ENCODE data around the gene MCFD2.

MCFD2 gene

GRCh38 chr2:46915281-46915810 lies at the start of gene MCFD2:
Gene MCFD2, minus strand, starts transcription at chr2:46915806. Its CDS starts 6,635 bp downstream, at chr2:46909171.
- no peak for FAIRE-seq

- FAIRE-seq, result no peak
Observed at GRCh38 chr2:46964835-46965560, 49.4 kb upstream of the MCFD2 start.

GRCh38 chr2:46963941-46964673 lies 48.5 kb upstream of the MCFD2 start:
- no peak for FAIRE-seq

- no peak for FAIRE-seq
Observed at GRCh38 chr2:46963210-46963609, 47.6 kb upstream of the MCFD2 start.

- FAIRE-seq, result no peak
Observed at GRCh38 chr2:46962751-46963150, 47.1 kb upstream of the MCFD2 start.

- FAIRE-seq, result no peak
Observed at GRCh38 chr2:46960618-46961017, 45.0 kb upstream of the MCFD2 start.

GRCh38 chr2:46958431-46959017 lies 42.9 kb upstream of the MCFD2 start:
- FAIRE-seq, result no peak

- FAIRE-seq, result no peak
Observed at GRCh38 chr2:46956981-46957531, 41.5 kb upstream of the MCFD2 start.

GRCh38 chr2:46955764-46956163 lies 40.2 kb upstream of the MCFD2 start:
- FAIRE-seq, result no peak

GRCh38 chr2:46954951-46955571 lies 39.5 kb upstream of the MCFD2 start:
- no peak for FAIRE-seq

GRCh38 chr2:46952171-46952570 lies 36.6 kb upstream of the MCFD2 start:
- no peak for FAIRE-seq

GRCh38 chr2:46951290-46952064 lies 35.9 kb upstream of the MCFD2 start:
- no peak for FAIRE-seq

GRCh38 chr2:46950314-46950713 lies 34.7 kb upstream of the MCFD2 start:
- no peak for FAIRE-seq

- FAIRE-seq, result no peak
Observed at GRCh38 chr2:46947841-46948240, 32.2 kb upstream of the MCFD2 start.

- no peak for FAIRE-seq
Observed at GRCh38 chr2:46945671-46946070, 30.1 kb upstream of the MCFD2 start.

GRCh38 chr2:46943881-46944798 lies 28.5 kb upstream of the MCFD2 start:
- no peak for FAIRE-seq

GRCh38 chr2:46942891-46943626 lies 27.5 kb upstream of the MCFD2 start:
- FAIRE-seq, result no peak

- FAIRE-seq, result no peak
Observed at GRCh38 chr2:46942143-46942526, 26.5 kb upstream of the MCFD2 start.

- FAIRE-seq, result no peak
Observed at GRCh38 chr2:46939626-46940359, 24.2 kb upstream of the MCFD2 start.

GRCh38 chr2:46937471-46937901 lies 21.9 kb upstream of the MCFD2 start:
- no peak for FAIRE-seq

Data from A204.1 (cell line).